ENCODE results near the gene RBFOX1.

RBFOX1 gene

GRCh38 chr16:7397901-7398300 lies 65.3 kb downstream of the RBFOX1 start:
- no peak for ATAC-seq (ENCODE audit: low read depth)
- Histone ChIP-seq H3K4me1 (ENCODE audit: insufficient read depth, poor library complexity, severe bottlenecking) (no peaks in the 10 kb centered on the region), H3K4me3 (ENCODE audit: severe bottlenecking) (no peak overlapping the region), H3K27me3 (ENCODE audit: insufficient read depth, poor library complexity, severe bottlenecking) (no peaks in the 10 kb centered on the region), H3K27ac (ENCODE audit: poor library complexity, severe bottlenecking) (no peak overlapping the region), H3K9me3 (ENCODE audit: severe bottlenecking) (no peaks in the 10 kb centered on the region), H3K36me3 (ENCODE audit: low read depth) (no peaks in the 10 kb centered on the region)
- DNase-seq (ENCODE audit: low spot score) = no peak
- TF ChIP-seq, protein P1, sequence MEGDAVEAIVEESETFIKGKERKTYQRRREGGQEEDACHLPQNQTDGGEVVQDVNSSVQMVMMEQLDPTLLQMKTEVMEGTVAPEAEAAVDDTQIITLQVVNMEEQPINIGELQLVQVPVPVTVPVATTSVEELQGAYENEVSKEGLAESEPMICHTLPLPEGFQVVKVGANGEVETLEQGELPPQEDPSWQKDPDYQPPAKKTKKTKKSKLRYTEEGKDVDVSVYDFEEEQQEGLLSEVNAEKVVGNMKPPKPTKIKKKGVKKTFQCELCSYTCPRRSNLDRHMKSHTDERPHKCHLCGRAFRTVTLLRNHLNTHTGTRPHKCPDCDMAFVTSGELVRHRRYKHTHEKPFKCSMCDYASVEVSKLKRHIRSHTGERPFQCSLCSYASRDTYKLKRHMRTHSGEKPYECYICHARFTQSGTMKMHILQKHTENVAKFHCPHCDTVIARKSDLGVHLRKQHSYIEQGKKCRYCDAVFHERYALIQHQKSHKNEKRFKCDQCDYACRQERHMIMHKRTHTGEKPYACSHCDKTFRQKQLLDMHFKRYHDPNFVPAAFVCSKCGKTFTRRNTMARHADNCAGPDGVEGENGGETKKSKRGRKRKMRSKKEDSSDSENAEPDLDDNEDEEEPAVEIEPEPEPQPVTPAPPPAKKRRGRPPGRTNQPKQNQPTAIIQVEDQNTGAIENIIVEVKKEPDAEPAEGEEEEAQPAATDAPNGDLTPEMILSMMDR (IDR thresholded peaks at IDR 0.05; ENCODE audit: poor library complexity, severe bottlenecking) = no peak

DNA sequence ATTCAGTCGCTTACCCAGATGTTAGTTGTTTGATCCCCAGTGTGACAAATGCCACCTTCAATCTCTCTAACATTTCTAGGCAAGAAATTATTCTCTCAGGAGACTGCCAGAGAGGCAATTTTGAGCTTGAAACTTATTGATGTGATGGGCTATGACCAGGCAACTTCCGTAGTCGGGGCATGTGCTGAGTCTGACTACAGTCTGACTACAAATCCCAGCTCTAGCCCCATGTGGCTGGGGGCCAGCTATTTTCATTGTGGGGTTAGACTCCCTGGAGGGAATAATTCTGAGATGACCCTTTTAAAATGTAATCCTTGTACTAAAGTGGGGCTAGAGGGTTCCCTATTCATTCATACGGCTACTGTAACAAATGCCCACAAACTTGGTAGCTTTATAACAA lies 65.9 kb downstream of the RBFOX1 start:
- Histone ChIP-seq H3K36me3 (ENCODE audit: low read depth) (no peaks in the 10 kb centered on the region), H3K27ac (ENCODE audit: poor library complexity, severe bottlenecking) (no peak overlapping the region), H3K27me3 (ENCODE audit: insufficient read depth, poor library complexity, severe bottlenecking) (no peaks in the 10 kb centered on the region), H3K4me3 (ENCODE audit: severe bottlenecking) (no peak overlapping the region), H3K4me1 (ENCODE audit: insufficient read depth, poor library complexity, severe bottlenecking) (no peaks in the 10 kb centered on the region), H3K9me3 (ENCODE audit: severe bottlenecking) (no peaks in the 10 kb centered on the region)
- TF ChIP-seq, protein P1 (IDR thresholded peaks at IDR 0.05; ENCODE audit: poor library complexity, severe bottlenecking) = no peak
- ATAC-seq (ENCODE audit: low read depth) = no peak
- DNase-seq (ENCODE audit: low spot score) = no peak

DNA sequence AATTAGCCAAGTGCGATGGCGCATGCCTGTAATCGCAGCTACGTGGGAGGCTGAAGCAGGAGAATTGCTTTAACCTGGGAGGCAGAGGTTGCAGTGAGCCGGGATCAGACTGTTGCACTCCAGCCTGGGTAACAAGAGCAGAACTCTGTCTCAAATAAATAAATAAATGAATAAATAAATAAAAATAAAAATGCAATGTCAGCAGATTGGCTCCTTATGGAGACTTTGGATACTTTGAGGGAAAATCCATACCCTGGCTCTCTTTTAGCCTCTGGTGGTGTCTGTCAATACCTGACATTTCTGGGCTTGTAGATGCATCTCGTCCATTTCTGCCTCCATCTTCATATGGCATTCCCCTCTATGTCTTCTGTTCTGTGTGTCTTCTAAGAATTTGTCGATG lies 66.7 kb downstream of the RBFOX1 start:
- H3K4me3 ChIP-seq (ENCODE audit: severe bottlenecking) = no peak overlapping the region
- ATAC-seq (ENCODE audit: low read depth) = no peak
- H3K4me1 ChIP-seq (ENCODE audit: insufficient read depth, poor library complexity, severe bottlenecking) = no peaks in the 10 kb centered on the region
- no peak overlapping the region for H3K27ac ChIP-seq (ENCODE audit: poor library complexity, severe bottlenecking)
- no peaks in the 10 kb centered on the region for H3K27me3 ChIP-seq (ENCODE audit: insufficient read depth, poor library complexity, severe bottlenecking)
- no peaks in the 10 kb centered on the region for H3K9me3 ChIP-seq (ENCODE audit: severe bottlenecking)
- no peaks in the 10 kb centered on the region for H3K36me3 ChIP-seq (ENCODE audit: low read depth)
- no peak for DNase-seq (ENCODE audit: low spot score)
- TF ChIP-seq, protein P1 (IDR thresholded peaks at IDR 0.05; ENCODE audit: poor library complexity, severe bottlenecking) = no peak

DNA sequence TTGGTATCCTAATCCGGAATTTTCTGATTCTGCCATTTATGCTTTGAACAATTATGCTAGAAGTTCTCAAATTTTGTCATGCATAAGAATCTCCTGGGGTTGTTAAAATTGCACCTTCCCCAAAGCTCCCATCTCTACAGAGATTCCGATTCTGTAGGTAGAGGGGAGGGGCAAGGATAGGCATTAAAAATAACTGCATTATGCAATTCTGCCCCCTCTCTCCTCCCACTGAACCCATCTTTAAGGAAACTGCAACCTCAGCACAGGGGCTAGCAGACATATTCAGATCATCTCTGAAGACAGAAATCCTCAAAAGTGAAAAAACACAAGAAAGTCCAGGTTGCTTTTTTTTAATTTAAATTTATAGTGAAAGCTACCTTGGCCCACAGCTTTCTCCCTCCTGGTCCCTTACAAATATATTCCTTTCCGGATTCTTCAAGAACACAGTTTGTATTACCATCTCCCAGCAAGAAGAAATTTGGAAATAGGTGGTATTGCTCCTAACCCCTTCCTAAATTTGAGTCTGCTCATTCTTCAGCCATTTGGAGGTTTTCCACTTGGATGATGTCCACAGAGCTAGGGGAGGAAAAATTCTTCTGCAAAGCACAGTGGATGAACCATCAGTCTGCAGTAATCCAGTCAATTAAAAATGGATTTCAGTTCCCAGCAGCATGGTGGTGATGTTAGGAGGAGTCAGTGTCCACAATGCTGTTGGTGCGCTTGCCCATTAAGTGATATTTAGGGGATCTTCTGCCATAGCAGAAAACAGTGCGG lies 67.7 kb downstream of the RBFOX1 start:
- ATAC-seq (ENCODE audit: low read depth) = no peak

GRCh38 chr16:7404217-7404616 lies 71.6 kb downstream of the RBFOX1 start:
- no peaks in the 10 kb centered on the region for H3K27me3 ChIP-seq (ENCODE audit: insufficient read depth, poor library complexity, severe bottlenecking)
- H3K4me1 ChIP-seq (ENCODE audit: insufficient read depth, poor library complexity, severe bottlenecking) = no peaks in the 10 kb centered on the region
- no peak overlapping the region for H3K4me3 ChIP-seq (ENCODE audit: severe bottlenecking)
- ATAC-seq (ENCODE audit: low read depth) = no peak
- no peaks in the 10 kb centered on the region for H3K36me3 ChIP-seq (ENCODE audit: low read depth)
- DNase-seq (ENCODE audit: low spot score) = no peak
- TF ChIP-seq, protein P1 (IDR thresholded peaks at IDR 0.05; ENCODE audit: poor library complexity, severe bottlenecking) = no peak
- no peak overlapping the region for H3K27ac ChIP-seq (ENCODE audit: poor library complexity, severe bottlenecking)
- H3K9me3 ChIP-seq (ENCODE audit: severe bottlenecking) = no peaks in the 10 kb centered on the region

More for the DNA sequence above, 67.7 kb downstream of the RBFOX1 start:
- no peak overlapping the region for H3K4me3 ChIP-seq (ENCODE audit: severe bottlenecking)
- H3K27me3 ChIP-seq (ENCODE audit: insufficient read depth, poor library complexity, severe bottlenecking) = no peaks in the 10 kb centered on the region
- no peaks in the 10 kb centered on the region for H3K4me1 ChIP-seq (ENCODE audit: insufficient read depth, poor library complexity, severe bottlenecking)
- TF ChIP-seq, protein P1 (IDR thresholded peaks at IDR 0.05; ENCODE audit: poor library complexity, severe bottlenecking) = no peak
- H3K9me3 ChIP-seq (ENCODE audit: severe bottlenecking) = no peaks in the 10 kb centered on the region
- no peak overlapping the region for H3K27ac ChIP-seq (ENCODE audit: poor library complexity, severe bottlenecking)
- H3K36me3 ChIP-seq (ENCODE audit: low read depth) = no peaks in the 10 kb centered on the region
- DNase-seq (ENCODE audit: low spot score) = no peak

Data from RWPE2 (cell line).